Stimulated activated CD8-positive, alpha-beta memory T cell treated with anti-CD3 and anti-CD28 coated beads, Interleukin-4, amount 100 ng/mL, for 24 hours (primary cell): ENCODE results near the gene ADAMTS13.
"Not testable (repeated sequence)": the region's sequence is repeated elsewhere in the genome, so short reads cannot be mapped to it uniquely, and the experiment has no call there.

Experiments used
- DNase-seq: peaks from one replicate; pipeline ENCODE4 v3.0.0-alpha.2; 2020; ENCODE audit warnings: low read depth

ADAMTS13 gene

GRCh38 chr9:133392308-133392707, 29.9 kb upstream of the ADAMTS13 start:
- DNase-seq: not testable (repeated sequence)

- DNase-seq: no peak
These were observed 28.8 kb upstream of the ADAMTS13 start for GRCh38 chr9:133393399-133393798.

- no peak for DNase-seq
These were observed 27.4 kb upstream of the ADAMTS13 start for GRCh38 chr9:133394687-133395271.

GRCh38 chr9:133396952-133397351, 25.2 kb upstream of the ADAMTS13 start:
- no peak for DNase-seq

GRCh38 chr9:133397370-133397769, 24.8 kb upstream of the ADAMTS13 start:
- DNase-seq: no peak

- DNase-seq: no peak
These were observed 24.3 kb upstream of the ADAMTS13 start for GRCh38 chr9:133397895-133398294.

GRCh38 chr9:133400292-133400691, 21.9 kb upstream of the ADAMTS13 start:
- no peak for DNase-seq

- no peak for DNase-seq
These were observed 20.6 kb upstream of the ADAMTS13 start for GRCh38 chr9:133401588-133401987.

- no peak for DNase-seq
These were observed 19.5 kb upstream of the ADAMTS13 start for GRCh38 chr9:133402689-133403088.

- DNase-seq: peak; percentile 22
These were observed 18.3 kb upstream of the ADAMTS13 start for GRCh38 chr9:133403766-133404453.

GRCh38 chr9:133404454-133405002, 17.6 kb upstream of the ADAMTS13 start:
- DNase-seq: no peak

- no peak for DNase-seq
These were observed 16.4 kb upstream of the ADAMTS13 start for GRCh38 chr9:133405508-133406438.

GRCh38 chr9:133406480-133407307, 15.5 kb upstream of the ADAMTS13 start:
- peak; percentile 73 for DNase-seq

GRCh38 chr9:133408042-133408441, 14.1 kb upstream of the ADAMTS13 start:
- no peak for DNase-seq

GRCh38 chr9:133415170-133415569, 7.0 kb upstream of the ADAMTS13 start:
- no peak for DNase-seq

- DNase-seq: peak; percentile 76
These were observed 4.4 kb upstream of the ADAMTS13 start, which contains the start of gene REXO4 for GRCh38 chr9:133417541-133418461. TSS of gene REXO4 (minus strand) at chr9:133418010. CDS start at chr9:133417844, 166 bp downstream.

- DNase-seq: no peak
These were observed 3.2 kb upstream of the ADAMTS13 start for GRCh38 chr9:133419005-133419404.

- no peak for DNase-seq
These were observed 1.8 kb upstream of the ADAMTS13 start for GRCh38 chr9:133420392-133420827.

- no peak for DNase-seq
These were observed 1.0 kb downstream of the ADAMTS13 start for GRCh38 chr9:133423216-133423615.

GRCh38 chr9:133424187-133424586, 2.0 kb downstream of the ADAMTS13 start:
- no peak for DNase-seq
